NOMO-1 treated with dmso at 0.1 percent for 144 hours (cell line): ENCODE results near the gene KIFAP3.
"Not testable (repeated sequence)": the region's sequence is repeated elsewhere in the genome, so short reads cannot be mapped to it uniquely, and the experiment has no call there.

Source experiments
- DNase-seq: peaks from one replicate; lab custom pipeline; 2025; ENCODE audit not compliant: unreplicated experiment; lab: John Stamatoyannopoulos, UW

Gene KIFAP3

DNA sequence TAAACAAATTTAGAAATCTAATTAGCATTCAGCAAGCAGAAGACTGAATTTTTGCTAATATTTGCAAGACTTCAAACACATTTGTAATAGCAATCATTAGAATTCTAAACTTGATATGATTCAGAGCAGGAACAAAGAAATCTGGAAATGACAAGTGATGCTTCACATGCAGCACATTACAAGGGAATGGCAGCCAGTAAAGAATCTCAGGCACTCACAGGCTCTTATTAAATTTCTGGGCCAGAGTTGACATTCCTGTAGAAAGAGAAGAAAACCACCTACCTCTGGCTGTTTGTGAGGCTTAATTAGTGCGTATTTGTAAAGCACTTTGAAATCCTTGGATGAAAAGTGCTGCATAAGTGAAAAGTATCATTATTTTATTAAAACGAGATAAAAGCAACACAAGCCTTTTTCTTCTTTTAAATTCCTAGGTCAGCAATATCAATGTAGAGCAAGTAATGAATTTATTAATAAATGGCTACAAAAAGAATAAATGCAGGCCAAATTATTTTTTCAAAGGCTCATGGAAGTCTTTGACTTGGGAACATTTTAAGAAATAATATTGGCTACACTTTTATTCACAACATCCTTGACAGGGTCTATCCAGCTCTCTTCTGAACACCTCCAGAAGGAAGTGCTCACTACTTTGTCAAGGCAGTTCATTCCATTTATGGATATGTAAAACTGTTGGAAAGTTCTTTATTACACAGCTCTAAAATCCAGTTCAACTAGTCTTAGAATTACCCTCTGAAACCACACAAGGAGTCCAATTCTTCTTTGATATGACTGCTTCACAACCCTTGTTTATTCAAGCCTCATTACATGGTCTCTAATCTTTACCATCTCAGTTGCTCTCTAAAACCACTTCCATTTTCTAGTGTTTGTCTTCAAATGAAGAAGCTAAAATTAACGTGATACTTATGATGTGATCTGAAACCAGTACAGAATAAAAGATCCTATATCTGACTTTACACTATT, 148.7 kb downstream of the KIFAP3 start:
- DNase-seq, result no peak

DNA sequence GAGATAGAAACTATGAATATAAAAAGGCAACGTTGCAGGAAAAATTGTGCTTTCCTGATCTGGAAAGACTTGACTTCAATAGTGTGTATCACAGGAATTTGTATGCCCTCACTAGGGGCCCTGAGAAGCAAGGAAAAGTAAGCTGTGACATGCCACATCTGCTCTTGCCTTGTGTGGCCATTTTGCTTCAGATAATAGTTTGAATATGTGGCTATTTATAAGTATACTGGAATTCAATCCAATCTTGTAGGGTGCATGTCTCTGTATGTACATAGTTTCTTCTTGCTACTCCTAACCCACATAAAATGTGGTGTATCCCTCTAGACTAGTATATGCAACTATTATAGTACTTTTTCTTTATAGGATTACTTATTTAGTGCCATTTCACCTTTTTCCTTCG, 149.7 kb downstream of the KIFAP3 start:
- no peak for DNase-seq

DNA sequence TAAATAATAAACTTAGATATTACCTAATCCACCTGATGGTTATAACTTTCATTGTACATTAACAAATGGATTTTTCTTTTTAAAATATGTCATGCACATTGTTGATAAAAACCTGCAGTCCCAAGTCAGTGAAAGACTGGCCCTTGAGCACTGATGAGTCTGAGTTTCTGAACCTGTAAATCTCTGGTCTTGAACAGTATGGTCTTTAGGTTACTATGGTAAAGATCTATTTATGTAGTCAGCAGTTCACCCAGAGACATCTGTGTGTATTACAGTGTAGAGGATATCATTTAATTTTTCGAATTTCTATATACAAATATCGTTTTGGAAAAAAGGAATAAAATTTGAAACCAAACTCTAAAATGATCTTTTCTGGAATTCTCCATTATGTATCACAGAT, 150.4 kb downstream of the KIFAP3 start:
- no peak for DNase-seq

DNA sequence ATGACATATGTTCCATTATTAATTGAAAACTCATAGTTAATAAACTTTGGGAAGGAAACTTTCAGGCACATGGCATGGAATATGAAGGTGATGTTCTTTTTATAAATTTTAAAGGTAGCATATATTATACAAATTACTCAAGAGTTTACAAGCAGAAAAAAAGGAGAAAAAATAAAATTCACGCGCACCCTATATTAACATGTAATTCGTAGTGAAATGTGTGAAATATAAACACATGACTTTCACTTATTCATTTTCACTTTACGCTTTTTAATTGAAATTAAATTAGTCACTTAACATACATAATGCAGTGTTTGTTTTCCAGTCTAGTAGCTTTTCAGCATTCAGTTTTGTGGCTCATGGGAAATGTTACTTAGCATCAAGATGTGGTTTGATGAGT, 153.4 kb downstream of the KIFAP3 start:
- no peak for DNase-seq

DNA sequence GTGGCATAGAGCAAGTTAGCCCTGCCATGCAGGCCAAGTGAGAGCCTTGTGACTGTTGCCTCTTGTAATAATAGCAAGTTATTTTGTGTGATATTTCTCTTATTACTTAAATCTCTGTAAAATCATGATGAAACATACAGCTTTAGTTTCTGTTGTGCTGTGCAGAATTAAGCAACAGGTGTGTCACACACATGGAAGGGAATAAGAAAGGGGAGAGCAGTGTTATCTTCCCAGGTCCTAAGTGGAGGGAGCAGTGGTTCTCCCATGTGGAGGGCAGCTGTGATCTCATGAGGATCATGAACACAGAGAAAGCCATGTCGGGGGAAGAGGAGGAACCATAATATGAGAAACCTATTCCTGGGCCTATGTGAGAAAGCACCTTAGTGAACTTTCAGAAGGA, 155.6 kb downstream of the KIFAP3 start:
- DNase-seq, result no peak

DNA sequence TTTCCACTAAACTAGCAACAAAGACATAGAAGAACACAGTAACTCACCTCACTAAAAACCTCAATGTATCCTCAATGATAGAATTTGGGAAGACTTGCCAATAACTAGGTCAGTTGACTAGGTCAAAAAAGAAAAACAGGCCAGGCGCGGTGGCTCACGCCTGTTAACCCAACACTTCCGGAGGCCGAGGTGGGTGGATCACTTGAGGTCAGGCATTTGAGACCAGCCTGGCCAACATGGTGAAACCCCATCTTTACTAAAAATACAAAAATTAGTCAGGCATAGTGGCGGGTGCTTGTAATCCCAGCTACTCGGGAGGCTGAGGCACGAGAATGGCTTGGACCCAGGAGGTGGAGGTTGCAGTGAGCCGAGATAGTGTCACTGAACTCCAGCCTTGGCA, 156.3 kb downstream of the KIFAP3 start:
- not testable (repeated sequence) for DNase-seq

DNA sequence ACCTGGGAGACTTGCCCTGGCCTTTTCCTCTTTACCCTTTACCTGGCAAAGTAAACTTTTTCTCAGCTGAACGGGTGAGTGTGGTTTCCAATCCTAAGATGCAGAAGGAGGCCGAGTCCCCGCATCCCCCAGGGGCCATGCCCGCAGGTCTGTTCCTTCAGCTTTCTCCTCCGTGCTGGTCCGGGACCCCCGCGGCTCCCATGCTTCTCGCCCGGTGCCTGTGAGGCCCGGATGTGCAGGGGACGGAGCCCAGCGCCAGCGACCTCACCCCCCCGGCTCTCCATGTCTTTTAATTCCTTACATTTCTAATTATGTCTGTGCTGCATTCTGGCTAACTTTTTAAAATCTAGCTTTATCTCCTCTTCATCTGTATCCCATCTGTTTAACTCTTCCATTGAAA, 159.3 kb downstream of the KIFAP3 start:
- DNase-seq, result no peak

DNA sequence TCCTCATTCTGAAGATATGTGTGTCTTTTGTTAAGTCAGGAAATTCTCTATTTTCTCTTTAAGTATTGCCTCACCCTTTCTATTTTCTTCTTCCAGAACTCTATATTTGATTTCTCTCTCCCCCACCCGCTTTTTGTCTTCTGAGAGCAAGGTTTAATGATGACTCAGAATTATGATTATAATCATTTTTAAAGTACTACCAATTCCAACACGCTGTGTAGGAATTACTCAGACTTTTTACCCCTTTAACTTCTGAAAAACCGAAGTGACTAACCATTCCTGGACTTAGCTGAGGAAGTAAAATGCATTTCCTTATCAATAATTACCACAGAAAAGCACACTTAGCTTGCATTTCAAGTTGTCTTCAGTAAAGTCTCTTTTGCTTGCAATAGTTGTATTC, 160.0 kb downstream of the KIFAP3 start:
- no peak for DNase-seq

DNA sequence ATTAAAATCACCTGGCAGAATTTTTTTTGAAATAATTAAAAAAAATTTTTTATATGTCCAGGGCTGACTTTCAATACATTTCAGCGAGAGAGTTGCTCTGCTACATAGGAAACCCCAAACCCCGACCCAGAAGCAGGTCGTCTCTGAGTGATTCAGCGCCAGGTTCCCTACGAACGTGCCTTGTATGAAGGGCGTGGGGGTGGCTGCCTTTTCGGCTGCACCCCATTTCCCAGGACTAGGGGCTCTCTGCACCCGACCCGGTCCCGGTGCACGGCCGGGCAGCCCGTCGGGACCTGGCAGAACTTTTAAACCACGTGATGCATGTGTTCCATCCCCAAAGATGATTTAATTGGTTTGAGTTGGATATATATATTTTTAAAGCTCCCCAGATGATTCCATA, 165.0 kb downstream of the KIFAP3 start:
- DNase-seq, result no peak

DNA sequence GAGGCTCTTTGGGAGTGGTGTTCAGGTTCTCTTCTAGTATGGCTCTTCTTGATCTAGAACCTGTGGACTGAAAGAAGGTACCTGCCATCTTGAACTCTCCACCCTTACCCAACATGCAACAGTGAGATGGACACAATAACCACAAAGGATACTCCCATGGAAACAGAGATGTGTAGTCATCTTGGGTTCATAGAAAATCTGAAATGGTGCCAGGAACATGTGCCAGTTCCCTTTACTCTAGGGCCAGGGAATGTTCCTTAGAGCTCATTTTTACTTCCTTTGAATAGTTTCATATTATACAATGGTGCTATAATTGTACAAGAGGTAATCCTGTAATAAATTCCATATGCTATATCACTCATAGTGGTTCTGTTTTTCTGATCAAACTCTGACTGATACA, 167.6 kb downstream of the KIFAP3 start:
- no peak for DNase-seq

DNA sequence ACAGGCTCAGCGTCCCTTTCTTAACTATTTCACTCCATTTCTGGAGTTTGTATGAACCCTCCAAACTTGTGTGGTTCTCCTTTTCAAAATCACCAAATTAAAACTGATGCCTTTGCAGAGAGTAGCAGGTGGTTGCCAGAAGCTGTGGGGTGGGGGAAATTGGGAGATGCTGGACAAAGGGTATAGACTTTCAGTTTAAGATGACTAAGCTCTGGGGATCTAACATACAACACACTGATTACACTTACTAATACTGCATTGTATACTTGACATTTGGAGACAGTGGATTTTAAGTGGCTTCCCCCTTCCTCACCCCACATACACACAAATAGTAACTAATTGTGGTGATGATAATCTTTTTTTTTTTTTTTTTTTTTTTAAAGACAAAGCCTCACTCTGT, 169.7 kb downstream of the KIFAP3 start:
- DNase-seq, result no peak

DNA sequence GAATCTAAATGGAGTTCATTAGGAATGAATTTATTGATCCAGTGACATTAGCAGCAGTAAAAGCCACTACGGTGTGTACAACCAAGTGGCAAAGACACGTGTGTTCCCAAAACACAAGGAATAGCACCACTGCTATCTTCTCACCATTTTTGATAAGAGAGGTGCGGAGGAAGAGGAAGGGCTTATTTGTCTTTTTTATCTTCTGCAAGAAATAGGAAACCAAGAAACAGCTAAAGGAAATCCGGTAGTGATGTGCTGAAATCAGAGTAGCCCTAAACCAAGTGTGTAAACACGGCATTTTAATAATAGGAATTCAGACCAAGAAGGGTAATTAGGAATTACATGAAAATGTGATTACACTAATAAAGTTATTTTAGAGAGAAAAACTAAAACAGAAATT, 171.7 kb downstream of the KIFAP3 start:
- no peak for DNase-seq

DNA sequence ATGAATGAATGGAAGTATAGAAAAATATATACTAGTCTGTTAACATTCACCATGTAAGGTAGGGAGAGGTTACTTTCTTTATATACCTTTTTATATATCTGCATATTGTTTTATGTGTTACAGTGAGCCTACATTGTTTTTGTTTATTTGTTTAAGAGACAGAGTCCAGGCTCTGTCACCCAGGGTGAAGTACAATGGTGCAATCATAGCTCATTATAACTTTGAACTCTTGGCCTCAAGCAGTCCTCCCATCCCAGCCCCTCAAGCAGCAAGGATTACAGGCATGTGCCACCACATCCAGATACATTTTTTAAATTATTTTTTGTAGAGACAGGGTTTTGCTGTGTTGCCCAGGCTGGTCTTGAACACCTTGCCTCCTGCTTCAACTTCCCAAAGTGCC, 173.4 kb downstream of the KIFAP3 start:
- no peak for DNase-seq

DNA sequence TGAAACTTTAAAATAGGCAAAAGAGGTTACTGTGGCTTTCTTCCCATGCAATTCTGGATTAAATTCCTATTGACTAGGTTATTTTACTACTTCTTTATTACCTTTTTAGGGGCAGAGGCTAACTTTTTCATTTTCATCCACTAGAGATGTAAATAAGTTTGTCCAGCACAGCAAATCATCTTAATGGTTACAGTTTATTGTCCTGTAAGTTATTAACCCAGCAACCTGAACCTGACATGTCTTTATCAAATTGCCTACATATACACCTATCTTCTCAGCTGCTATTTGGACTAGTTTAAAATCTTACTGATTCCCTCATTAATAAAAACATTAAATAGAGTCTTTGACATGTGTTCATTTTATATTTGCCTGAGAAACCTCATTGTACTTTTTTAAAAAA, 173.9 kb downstream of the KIFAP3 start:
- no peak for DNase-seq

DNA sequence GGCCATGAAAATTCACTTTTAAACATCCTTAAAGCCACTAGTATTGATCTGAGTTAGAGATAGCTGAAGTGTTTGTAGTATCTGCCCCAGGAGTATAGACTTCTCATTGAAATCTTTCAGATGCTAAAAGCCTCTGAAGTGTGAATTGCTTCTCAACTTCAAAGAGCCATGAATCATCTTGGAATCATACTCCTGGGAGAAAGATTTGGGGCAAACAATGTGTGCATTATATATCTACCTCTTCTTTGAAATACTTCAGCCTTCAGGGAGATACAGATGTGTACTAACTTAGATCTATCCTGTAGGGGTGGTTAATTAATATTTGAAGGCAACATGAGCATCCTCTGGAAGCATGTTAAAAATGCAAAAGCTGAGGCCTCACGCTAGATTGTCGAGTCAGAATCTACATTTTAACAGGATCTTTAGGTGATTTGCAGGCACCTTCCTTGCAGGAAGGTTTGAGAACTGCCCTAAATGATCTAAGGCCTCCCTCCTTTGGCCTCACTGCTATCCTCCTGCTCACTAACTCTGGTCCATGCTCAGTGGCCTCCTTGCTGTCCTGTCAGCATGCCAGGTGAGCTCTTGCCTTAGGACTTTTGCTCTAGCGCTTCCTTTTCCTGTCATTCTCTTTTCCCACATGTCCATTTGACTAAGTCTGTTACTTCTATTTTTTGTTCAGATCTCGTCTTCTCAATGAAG, 174.8 kb downstream of the KIFAP3 start:
- DNase-seq, result no peak

DNA sequence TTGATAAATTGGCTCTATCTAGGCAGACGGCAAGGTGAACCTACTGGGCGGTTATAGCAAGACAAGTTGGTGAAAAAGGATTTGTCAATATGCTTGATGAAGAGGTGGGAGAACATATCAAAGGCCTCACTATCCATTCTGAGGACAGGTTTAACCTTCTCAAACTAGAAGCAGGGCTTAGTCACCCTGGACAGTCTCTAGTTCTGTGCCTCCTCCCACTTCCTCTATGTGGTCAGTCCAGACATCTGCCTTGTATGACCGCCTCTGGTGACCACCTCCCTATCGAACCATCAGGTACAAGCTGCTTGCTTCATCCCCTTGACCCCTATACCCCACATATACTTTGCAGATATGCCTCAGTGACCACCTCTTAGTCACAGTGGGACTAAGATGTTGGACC, 178.5 kb downstream of the KIFAP3 start:
- DNase-seq, result no peak

DNA sequence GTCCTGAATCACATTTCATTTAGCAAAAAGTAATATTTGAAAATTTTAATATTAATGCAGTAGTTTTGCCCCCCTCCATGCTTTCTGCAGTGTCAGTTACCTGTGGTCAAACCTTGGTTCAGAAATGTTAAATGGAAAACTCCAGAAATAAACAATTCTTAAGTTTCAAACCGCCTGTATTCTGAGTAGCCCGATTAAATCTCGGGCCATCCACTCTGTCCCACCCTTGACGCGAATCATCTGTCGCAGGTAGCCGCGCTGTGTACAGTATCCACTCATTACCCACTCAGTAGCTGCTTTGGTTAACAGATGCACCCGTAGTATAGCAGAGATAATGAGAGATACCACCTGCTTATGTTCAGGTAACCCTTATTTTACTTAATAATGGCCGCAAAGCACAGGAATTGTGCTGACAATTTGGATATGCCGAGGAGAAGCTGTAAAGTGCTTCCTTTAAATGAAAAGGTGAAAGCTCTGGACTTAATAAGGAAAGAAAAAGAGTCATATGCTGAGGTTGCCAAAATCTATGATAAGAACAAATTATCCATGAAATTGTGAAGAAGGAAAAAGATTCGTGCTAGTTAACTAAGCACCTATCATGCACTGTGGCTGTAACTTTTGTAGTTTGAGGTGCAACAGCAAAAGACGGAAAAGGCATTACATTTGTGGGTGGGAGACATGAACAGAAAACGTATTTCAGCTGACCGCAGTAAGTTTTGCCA, 179.9 kb downstream of the KIFAP3 start:
- DNase-seq, result no peak

DNA sequence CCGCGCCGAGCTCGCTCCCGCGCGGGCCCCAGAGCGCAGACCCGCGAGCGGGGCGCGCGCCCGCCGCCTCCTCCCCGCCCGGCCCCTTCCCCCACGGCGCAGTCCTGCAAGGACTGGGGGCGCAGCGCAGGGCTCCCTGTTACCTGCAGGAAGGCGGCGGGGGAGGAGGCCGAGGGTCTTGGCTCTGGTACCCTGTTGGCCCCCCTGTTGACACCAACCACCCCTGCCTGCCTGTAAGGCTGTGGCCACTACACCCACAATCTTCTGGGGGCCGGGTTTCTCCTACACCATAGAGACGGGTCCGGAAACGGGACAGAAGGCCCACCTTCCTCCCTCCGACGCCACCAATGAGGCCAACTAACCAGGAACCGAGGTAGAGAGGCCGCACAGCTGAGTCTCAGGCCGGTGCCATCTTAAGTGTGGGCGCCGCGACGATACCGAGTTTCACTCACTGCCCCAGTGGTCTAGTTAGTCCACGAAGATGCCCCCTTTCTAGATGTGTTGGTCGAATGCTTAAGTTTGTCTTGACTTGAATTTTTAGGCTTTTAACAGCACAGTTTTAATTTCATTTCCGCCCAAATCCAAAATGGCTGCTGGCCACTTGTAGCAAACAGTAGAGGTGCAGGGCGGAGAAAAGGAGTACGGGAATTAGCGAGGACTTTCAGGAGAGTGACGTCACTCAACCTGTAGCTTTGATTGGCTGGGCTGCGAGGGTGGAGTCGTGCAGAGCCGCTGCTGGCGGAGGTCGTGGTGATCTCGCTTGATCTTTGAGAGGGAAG, 180.7 kb downstream of the KIFAP3 start, which contains the start of gene SCYL3:
SCYL3 (minus strand) TSS at position 252 of the 779 bp plus-strand sequence. CDS start 5,056 bp downstream, outside the sequence.
- peak; percentile 94 for DNase-seq

DNA sequence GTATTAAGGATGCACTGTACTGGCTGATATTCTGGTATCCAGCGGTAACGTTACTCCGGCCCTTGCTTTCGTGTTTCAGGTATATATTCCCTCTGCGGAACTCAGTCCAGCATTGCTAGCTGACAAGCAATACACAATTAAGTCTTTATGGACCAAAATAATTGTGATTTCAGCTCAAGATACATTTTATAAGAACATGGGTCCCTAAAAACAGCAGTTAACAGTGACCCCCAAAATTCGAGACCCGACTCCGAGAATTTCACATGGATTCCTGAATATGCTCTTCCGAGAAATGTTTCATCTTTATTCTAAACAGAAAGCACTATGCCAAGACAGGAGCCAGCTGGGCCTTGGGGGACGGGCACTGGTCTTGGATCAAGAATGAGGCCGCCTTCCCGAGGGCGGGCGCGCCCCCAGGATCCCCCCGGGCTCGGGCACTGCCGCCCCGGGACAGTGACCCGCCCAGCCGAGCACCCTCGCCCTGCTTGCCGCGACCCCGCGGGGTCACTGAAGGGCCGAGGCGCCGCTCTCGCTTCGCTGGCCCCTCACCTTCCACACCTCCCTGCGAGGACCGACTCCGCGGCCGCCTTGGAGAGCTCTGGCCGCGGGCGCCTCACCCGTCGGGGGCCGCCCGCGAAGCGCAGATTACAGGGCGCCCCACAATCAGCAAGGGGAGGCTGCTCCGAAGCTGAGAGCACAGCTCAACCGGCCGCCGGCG, 181.4 kb downstream of the KIFAP3 start:
- DNase-seq, result no peak
